Measurements from ENCODE around the gene LBHD2.

Gene LBHD2

GRCh38 chr14:103074729-103075367 is 9.2 kb upstream of the LBHD2 start:
- no peak for TF ChIP-seq CTCF (IDR thresholded peaks at IDR 0.05; ENCODE audit: low read depth, low read length)
- peak overlapping the region; percentile 56 for H3K4me3 ChIP-seq (ENCODE audit: low read depth, low read length)

DNA sequence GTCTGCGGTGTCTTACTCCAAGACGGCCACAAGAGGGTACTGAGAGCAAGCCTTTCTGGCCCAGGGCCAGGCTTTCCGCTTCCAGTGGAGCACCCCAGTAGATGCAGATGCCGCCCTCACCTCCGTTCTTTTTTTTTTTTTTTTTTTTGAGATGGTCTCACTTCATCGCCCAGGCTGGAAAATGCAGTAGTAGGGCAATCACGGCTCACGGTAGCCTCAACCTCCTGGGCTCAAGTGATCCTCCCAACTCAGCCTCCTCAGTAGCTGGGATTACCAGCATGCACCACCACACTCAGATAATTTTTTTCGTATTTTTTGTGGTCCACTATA is 5.6 kb upstream of the LBHD2 start:
- TF ChIP-seq CTCF (IDR thresholded peaks at IDR 0.05; ENCODE audit: low read depth, low read length), result peak; percentile 91
- H3K4me3 ChIP-seq (ENCODE audit: low read depth, low read length), result no peak overlapping the region

DNA sequence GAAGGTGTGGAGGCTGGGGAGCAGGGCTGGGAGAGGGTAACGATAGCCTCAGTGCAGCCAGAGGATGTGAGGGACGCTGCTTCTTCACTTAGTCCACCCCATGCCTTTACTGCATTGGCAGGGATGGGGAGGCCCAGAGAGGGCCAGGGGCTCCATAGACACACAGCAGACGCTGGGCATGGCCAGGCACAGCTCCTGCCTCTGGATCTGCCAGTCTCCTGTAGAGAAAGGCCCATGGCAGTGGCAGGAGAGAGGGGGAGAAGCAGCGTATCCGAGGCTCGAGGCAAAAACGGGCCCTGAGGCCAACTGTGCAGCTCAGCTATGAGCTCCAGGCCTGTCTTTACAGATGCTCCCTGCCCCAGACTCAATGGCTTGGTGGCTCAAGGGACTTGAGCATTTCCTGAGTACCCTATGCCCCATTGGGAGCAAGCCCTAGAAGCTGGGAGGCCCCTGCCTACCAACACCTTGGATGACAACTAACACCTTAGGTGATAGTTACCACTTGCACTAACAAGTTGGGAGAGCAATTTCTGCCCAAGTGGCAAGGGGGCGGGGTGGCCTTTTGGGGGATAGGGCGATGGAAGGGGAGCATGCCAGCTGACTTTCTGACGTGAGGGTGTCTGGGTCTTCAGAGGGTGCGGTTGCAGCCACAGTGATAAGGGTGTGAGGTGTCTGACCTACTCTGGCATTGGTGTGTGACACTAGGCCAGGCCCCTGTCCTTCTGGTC is 5.0 kb upstream of the LBHD2 start:
- no peak overlapping the region for H3K4me3 ChIP-seq (ENCODE audit: low read depth, low read length)
- TF ChIP-seq CTCF (IDR thresholded peaks at IDR 0.05; ENCODE audit: low read depth, low read length), result no peak

GRCh38 chr14:103081951-103082350 is 2.1 kb upstream of the LBHD2 start:
- TF ChIP-seq CTCF (IDR thresholded peaks at IDR 0.05; ENCODE audit: low read depth, low read length), result no peak
- no peak overlapping the region for H3K4me3 ChIP-seq (ENCODE audit: low read depth, low read length)

DNA sequence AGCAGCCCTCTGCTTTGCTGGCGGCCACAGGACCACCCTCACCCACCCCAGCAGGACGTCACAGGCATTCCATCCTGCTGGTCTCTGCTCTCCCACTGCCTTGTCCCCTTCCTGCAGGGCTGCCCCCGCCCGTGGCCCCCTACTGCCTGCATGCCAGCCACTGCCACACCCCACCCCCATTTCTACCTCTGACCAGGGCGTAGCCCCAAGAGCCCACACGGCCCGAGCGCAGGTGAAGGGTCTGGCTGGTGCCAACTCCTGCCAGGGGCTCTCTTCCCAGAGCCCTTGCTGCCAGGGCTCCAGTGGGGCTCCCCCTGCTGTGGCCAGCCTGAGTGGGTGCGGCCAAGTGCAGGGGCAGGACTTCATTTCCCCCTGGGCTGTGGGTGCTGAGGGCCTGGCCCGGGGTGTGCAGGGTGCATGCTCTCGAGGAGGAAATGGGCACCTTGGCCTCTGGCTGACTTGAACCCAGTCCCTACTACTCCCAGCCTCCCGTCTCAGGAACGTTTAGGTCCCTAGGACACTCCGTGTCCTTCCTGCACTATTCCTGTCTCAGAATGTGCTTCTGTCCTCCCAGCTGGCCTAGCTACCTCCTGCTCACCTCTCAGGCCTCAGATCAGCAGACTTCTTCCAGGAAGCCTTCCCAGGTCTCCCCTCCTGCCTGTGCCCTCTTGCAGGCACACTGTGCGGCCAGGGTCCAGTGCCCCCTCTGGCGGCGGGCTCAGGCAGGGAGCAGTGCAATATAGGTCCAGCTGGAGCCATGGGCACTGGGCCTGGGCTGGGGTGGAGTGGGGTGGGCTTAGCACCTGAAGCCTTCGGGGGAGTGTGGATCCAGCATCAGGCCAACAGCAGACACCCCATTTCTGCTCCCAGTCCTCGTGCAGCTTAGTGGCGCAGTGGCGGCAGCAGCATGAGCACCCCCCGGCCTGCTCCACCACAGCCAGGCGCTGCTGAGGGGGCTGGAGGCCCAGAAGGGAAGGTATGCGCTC is 1.4 kb downstream of the LBHD2 start:
- TF ChIP-seq CTCF (IDR thresholded peaks at IDR 0.05; ENCODE audit: low read depth, low read length), result peak; percentile 24; the same call in 1 of the 2 replicates
- no peak overlapping the region for H3K4me3 ChIP-seq (ENCODE audit: low read depth, low read length)

GRCh38 chr14:103086771-103087342 is 2.8 kb downstream of the LBHD2 start:
- no peak for TF ChIP-seq CTCF (IDR thresholded peaks at IDR 0.05; ENCODE audit: low read depth, low read length)
- no peak overlapping the region for H3K4me3 ChIP-seq (ENCODE audit: low read depth, low read length)
